Stimulated activated CD4-positive, alpha-beta T cell treated with anti-CD3 and anti-CD28 coated beads, Interleukin-15, amount 100 ng/mL, for 1 hour (primary cell): ENCODE results near the gene PITPNM3.

Source experiments
- DNase-seq, 2 donors: peaks; one replicate each; pipeline ENCODE4 v3.0.0-alpha.2; 2020; ENCODE audit warnings: low read depth in 1 of 2, low spot score in 1 of 2

The PITPNM3 gene

DNA sequence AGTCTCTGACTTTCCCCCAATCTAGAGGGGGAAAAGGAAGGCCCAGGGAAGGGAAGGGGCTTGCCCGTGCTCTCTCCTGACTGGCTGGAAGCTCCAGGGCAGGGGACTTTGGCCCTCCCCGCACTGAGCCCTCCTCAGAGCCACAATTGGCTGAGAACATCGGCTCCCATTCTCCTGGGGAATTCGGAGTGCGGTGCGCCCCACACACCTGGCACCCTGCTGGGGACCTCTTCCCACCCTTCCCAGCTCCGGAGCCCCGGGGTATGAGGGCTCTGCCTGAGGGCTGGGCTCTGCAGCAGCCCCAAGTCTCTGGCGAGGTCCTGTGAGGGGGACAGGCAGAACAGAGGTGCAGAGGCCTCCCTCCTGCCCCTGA lies 76.1 kb downstream of the PITPNM3 start:
- no peak for DNase-seq

DNA sequence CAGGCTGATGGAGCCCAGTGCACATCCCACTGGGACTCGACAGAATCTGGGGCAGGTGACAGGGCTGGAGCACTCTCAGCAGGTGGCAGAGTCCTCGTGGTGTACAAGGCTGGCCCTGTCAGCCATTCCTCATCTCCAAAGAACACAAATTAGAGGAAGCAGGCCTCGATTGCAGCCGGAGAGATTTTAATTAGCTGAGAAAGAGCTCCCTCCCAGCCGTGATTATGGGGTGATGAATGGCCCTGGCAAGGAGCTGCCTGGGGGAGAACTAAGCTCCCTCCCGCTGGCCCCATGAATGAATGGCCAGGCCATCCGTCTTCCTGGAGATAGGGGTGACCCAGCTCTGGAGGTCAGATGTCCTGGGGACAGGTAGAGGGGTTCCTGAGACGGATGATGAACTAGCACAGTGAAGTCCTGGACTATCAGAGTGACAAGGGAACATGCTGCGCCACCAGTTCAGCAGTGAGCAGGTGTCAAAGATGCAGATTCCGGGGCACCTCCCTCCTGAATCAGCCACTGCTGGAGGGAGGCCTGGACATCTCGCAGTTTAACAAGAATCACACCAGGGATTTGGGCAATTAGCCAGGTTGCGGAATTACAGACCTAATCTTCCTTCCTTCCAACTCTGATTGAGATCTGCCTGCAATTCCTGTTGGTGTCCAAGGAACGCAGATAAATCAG lies 76.6 kb downstream of the PITPNM3 start:
- no peak for DNase-seq

DNA sequence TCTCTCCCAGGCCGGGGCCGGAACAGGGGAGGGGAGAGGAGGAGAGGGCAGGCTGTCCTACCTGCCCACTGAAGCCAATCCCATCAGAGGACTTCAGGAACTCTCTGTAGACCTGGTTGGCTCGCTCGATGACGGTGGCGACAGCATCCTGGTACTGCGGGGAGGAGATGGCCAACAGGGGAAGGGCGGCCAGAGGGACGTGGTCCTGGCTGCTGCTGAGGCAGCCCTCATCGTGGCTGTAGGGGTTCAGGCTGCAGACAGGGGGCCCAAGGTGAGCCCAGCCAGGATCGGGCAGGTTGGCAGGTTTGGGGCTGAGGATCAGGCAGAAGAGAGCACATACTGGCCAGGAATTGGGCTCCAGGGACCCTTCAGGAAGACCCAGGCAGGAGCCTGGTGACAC lies 77.9 kb downstream of the PITPNM3 start:
- no peak for DNase-seq

DNA sequence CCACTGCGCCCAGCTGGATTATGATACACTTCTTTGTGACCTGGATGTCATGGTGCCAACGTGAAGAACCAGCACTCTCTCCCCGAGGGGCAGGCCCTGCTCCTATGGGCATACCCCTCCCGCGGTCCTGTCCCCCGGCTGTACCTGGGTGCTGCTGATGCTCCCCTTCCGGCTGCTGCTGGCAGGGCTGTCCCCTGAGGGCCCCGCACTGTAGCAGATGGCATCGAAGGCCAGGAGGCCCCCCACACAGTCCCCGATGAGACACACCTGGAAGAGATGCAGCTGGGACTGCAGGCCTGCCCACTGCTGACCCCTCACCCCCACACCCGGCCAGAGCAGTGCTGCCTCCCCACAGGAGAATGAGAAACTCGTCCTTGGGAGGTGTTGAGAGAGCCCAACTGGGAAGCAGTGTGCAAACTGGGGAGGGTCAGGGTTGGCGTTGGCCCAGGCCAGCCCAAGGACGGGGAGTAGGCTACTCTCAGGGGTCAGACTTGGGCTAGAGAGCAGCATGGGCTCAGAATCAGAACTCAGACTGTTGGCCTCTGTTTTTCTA lies 78.4 kb downstream of the PITPNM3 start:
- no peak for DNase-seq

DNA sequence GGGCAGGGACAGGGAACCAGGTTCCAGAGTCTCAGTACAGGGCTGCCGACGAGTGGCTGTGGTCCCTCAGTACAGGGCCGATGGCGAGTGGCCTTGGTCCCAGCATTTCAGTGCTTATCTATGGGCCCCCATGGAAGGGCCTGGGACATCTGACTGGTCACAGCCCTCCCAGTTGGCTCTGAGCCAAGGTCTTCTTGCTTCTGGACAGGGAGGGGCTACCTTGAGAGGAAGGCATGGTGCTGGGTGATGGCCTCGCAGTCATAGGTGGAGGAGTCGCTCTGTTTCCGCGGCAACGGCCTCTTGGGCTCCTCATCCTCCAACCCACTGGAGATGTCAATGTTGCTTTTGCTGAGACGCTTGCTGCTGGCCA lies 79.6 kb downstream of the PITPNM3 start:
- DNase-seq, result no peak

DNA sequence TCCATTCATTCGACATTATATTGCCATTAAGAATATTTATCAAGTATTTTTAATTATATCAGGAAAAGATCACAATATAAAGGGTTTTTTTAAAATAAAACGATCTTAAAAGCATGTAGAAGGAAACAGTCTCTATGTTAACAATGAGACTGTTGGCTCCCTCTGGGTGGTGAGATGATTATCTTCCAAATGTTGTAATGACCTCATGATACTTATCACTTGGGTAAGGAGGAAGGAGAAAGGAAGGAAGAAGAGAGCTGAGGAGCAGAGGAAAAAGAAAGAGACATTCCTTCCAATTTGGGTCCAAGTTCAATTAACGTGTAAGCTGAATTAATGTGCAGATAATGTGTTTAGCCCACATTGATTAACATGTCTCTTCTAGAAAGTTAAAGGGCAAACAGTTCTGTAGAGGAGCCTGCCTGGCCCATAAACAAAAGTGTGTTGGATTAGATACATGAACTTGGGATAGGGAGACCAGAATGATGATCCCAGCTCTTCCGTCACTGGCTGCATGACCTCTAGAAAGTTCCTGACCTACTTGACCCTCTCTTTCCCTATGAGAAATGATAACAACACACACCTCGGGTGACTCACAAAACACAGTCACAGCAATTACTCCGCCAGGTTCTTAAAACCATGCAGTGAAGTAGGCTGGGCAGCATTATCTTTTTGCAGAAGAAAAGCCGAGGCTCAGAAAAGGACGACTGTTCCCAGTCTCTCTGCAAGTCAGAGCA lies 80.1 kb downstream of the PITPNM3 start:
- no peak for DNase-seq

DNA sequence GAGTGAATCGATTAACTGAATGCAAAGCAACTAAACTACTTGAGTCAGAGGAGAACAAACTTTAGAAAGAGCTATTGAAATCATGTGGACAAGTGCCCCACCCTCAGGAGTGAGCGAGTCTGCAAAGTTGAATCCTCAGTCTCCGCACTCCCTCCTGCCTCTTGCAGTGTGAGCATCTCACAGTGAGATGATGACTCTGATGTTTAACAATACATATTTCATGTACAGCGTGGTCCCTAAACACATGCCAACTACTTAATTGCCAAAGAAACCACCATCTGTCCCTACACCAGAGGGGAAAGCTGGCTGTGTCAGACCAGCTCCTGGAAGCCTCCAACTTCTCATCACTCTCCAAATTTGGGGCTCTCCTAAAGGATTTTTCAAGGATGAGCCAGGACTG lies 80.9 kb downstream of the PITPNM3 start:
- DNase-seq, result no peak

DNA sequence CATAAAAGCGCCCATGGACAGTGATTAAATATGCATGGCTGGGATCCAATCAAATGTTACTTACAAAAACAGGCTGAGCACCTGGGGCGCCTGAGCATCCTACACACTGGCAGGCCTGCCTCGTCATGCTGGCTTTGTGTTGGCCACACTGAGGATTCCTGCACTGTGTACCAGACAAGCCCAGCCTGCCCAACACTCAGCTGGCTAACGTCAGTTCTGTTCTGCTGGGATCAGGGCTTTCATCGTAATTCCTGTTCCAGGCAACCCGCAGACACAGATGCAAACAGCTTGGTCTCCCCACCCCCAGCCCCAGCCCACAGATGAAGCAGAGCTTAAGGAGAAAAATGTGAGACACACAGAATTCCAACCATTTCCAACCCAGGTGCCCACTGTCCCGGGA lies 81.4 kb downstream of the PITPNM3 start:
- no peak for DNase-seq

DNA sequence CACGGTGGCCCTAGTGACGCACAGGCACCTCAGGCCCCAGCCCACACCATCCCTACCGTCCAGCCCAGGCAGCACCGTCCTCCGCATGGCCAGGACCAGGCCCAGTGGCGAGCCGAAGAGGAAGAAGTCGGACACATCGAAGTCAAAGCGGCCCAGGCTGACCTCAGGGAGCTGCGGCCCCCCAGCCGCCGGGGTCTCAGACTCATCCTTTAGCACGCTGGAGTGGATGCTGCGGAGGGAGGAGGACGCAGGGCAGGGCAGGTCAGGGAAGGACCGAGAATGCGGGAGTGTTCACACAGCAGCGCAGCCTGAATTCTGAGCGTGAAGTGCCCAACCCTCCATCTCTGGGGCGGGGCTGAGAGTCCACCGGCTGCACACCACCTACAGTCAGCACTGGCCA lies 82.0 kb downstream of the PITPNM3 start:
- no peak for DNase-seq

DNA sequence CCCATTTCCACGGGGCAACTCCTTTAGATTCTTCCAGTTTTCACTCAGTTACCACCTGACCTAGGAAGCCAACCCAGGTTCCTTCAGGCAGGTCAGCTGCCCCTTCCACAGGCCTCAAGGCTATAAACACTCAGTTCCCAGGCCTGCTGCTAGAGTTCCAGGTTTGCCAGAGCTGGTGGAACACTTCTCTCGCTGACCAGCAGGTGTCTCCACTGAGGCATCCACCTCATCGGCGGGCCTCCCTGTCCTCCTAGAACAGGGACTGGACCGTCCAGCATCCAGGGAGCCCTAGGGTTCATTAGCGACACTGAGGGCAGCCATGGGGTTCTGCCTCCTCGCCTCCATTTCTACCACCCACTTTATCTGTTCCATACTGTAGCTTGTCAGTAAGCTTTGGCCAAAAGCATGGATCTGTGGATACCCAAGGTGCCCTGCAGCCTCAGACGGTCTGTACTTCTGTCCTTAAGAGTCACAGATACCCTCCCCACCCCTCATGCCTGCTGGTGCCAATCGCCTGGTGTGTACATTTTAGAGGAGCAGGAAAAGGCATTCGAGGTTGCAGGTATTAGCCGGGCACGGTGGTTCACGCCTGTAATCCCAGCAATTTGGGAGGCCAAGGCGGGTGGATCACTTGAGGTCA lies 83.1 kb downstream of the PITPNM3 start:
- peak; percentile 16 to 51 for DNase-seq

DNA sequence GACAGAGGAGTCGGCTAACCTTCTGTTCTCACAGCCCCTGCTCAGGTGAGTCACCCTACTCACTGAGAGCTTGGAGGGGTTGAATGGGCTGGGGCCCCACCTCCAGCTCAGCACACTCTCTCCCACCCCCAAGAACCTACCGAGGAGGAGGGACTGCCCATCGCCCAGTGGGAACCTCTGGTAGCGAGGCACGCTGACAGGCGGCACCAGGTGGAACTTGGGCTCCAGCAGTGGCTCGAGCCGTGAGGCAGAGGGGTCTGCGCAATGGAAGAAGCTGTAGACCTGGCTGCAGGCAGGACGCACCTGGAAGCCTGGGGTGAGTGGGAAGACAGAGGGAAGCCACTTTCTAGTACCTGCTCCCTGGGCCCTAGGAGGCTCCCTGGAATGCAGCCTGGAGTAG lies 83.8 kb downstream of the PITPNM3 start:
- no peak for DNase-seq

DNA sequence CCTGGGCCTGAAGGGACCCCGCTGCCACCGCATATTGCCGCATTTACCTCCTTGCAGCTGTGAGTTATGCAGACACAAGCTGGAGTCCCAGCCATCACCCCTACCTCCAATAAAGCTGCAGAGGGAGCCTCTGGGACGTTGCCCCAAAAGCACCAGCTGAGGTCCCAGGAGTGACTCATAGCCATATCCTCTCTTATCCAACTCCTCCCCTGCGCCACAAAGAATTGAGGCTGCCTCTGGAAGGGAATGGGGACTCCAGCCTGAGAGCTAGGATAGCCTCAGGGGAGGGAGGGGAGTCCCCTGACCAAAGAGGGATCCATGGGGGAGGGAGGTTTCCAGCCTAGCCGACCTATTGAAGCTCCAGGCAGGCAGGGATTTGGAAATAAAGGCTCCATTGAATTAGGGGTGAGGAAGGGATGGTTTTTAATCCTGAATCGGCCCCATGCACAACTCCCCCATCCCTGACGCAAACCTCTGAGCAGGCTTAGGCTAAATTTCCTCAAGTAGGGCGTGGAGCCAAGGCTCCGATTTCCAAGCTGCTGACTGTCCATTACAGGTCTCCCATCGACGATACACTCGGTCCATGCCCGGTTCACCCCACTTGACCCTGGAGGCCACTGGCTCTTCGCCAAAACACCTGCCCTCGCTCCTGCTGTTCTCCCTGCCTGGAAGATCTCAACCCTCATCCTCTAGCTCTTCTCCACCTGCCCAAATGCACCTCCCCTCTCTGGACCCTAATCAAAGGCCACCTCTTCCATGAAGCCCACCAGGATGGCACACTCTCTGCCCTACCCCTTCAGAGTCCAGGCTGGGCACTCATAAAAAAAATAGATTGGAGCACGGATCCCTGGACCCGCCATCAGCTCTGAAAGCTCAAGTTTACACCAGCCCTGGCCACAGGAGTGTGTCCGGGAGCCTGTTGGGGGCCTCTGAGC lies 84.6 kb downstream of the PITPNM3 start:
- no peak for DNase-seq

DNA sequence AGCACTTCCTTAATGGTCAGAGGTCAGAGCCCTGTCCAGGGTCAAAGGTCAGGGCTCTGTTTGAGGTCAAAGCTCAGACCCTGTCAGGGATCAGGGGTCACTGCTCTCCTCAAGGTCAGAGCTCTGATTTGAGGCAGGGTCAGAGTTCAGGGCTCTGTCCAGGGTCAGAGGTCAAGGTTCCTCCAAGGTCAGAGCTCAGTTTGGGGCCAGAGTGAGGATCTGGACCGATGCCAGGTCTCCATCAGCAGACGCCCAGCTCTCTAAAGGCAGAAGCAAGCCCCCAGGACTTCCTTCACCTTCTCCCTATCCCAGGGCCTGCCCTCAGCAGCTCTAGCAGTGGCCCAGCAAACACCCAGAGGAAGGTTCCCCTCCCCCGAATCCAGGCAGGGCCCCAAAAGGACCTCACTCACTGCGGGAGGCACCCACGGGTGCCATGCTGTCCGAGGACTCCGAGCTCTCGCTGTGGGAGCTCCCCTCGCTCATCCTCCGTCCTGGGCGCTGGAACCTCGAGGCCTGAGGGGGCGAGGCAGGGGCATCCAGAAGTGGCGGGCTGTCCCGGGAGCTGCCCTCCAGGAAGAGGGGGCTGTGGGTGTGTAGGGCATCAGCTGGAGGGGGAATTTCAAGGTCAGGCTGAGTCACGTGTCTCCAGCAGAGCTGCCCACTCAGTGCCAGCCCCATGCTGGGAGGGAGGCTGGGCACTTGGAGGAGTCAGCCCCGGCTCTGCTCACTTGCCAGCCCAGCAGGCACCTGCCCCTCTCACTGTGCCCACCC lies 85.4 kb downstream of the PITPNM3 start:
- no peak for DNase-seq

DNA sequence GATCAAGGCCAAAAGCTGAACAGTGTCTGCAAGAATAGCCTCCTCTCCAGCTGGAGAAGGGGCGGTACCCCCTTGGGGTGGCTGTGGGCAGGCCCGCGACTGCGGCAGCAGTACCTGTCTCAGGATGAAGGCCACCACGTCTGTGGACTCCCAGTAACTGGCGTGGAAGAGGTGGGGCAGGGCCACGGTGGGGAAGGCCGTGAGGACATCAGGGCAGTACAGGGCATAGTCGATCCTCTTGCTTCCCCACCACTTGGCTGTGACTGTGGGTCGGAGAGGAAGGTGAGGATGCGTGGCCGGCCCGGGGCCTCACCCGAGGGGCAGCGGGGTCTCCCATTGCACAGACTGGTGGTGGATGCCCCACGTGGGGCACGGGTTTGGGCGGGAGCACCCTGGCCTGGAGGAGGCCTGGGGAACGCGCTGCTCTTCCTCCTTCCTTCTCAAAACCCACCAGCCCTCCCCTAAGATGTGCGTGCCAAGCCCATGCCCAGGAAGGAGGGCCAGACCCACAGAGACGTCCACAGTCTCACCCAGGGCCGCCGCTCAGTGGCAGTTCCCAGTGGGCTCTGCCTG lies 86.1 kb downstream of the PITPNM3 start:
- DNase-seq, result no peak

DNA sequence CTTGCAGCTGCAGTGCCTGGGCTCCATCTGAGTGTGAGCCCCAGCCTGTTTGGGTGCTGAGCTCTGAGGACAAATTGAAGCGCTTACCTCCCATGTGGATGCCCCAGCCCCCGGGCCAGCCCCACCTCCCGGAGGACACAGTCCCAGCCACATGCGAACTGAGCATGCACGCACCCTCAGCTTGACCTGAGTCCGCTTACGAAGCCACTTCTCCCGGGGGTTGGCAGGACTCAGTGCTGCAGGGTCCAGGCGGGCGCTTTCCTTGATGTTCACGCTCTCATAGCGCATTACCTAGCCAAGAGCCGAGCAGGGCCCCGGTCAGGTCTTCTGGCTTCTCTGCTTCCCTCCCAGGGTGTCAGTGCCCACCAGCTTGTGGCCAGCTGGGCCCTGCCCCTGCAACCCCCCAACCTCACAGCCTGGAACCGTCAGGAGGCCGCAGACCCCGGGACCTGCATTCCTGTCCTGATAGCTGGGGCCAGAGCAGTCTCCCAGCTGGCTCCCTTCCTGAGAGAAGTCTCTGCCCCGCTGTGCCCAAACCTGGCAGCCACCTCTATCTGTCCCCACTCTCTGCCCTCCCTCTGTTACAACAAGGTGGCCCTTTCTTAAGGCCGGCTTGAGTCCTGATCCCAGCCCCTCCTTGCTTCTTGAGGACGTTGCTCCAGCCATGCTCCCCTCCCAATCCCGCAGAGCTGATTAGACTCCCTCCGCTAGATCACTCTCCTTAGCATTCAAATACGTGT lies 88.1 kb downstream of the PITPNM3 start:
- no peak for DNase-seq

DNA sequence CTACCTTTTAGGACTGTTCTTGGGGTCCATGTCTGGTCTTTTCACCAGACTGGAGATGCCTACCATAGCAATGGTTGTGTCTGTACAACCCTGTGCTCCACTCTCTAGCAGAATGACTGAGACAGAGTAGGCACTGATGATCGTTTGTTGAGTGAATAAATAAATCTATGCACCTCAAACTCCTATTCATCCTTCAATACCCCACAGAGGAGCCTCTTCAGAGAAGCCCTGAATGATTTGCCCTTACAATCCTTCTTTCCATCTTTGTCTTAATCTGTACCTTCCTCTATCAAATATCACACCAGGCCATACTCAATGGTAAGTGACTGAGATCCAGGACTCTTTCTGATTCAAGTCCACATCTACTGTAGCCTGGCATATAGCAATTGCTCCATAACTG lies 88.8 kb downstream of the PITPNM3 start:
- DNase-seq, result no peak

DNA sequence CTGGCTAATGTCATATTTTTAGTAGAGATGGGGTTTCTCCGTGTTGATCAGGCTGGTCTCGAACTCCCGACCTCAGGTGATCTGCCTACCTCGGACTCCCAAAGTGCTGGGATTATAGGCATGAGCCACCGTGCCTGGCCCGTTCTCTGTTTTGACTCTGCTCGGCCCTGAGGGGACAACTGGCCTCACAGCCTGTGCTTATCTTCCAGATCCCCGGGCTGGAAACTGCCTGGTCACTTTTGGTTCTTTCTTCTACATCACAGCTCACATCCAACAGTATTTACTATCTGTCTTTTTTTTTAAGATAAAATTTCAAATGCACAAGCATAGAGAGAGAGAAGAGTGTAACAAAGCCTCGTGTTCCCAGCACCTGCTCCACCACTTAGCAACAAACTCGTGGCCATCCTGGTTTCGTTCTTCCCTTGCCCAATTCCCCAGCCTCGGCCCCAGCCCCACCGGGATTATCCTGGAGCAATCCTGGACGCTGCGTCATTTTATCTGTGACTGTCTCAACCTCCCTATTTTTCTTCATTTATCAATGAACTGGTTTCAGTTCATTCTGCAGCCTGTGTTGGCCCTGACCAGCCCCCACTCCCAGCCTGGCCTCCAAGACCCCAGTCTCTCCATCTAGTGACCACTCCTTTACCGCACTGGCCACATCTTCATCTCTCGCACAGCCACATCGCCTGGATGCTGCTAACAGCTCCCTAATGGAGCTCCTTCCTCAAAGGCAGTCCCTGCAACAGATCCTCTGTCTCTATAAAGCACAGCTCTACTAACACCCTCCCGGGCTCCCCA lies 91.0 kb downstream of the PITPNM3 start:
- no peak for DNase-seq

DNA sequence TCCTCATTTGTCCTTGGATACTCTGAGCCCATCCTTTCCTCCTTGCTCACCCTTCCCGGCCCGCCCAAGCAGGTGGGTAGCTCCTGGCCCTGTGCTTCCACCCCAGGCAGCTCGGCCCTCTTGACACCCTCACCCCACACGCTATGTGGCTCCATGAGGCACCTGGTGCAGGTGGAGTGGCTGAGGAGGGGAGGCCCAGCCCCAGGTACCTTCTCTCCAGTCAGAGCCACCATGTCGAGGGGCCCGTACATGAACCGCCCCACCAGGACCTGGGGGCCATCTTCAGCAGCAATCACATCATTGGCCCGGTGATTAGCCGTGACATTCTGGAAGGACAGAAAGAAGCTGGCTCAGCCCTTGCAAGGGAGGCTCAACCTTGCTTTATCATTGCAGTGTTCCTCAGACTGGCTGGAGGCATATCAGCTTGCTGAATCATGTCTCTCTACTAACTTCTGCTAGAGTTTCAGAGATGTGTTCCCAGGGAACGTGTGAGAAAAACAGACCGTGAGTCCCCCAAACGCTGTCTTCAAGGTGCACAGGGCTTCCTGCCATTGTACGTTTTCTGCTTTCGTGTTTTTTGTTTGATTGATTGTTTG lies 91.8 kb downstream of the PITPNM3 start:
- no peak for DNase-seq
